Activated gamma-delta T cell (primary cell): ENCODE measurements around the gene MSN.

Experiments used
- DNase-seq: peaks from one replicate; lab custom pipeline; 2025; lab: John Stamatoyannopoulos, UW

The MSN gene

DNA sequence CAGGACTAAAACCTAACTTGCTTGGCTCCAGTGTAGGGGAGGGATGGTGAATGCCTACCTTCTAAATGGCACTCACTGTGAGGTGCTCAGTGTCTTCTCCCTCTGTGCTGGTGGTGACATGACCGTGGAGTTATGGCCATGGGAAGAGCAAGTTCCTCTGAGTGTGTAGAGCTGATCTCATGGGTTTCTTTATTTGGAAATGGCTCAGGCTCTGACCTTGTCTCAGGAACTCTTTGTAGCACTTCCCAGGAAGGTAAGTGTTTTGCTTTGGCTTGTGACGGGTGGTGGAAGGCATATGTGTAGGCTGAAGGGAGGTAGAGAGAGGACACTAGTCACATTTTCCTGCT, 6.4 kb downstream of the MSN start:
- DNase-seq = no peak

GRCh38 chrX:65674204-65674893, 6.9 kb downstream of the MSN start:
- DNase-seq = no peak

GRCh38 chrX:65677954-65678469, 10.6 kb downstream of the MSN start:
- DNase-seq = no peak

DNA sequence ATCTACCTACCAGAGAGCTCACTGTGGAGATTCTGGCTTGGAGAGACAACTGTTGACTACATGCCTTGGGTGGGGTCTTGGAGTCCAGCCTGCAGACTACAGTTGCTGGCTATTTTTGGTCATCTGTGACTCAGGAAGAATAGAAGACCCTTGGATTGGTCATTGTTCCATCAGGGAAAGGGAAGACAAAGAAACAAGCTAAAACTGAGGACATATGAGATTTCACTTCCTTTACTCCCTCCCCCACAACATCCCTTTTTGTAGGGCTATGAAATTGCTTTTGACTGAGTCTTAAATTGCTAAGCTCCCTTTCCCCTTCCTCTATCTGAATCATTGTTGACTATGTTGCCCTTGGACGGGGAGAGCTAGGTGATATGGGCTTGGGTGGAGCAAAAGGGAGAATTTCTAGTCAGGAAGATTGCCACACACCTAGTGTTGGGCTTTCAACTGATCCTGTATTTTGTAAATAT, 11.7 kb downstream of the MSN start:
- no peak for DNase-seq

DNA sequence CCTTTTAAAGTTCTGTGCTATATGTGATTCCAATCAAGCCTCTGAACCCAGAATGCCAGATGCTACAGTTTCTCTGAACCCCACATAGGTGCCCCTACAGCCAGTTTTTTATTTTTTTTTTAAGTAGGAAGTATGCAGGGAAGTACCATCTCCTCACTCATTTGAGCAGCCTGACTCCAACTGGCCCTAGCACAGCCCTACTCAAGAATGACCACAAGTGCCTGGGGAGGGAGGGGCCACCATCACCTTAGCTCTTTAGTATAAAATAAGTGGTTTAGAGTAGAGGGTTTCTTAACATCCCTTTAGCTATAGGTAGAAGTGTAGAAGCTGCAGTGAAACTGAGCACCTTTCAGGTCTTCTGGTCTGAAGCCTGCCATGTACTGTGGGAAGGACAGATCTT, 14.4 kb downstream of the MSN start:
- no peak for DNase-seq

DNA sequence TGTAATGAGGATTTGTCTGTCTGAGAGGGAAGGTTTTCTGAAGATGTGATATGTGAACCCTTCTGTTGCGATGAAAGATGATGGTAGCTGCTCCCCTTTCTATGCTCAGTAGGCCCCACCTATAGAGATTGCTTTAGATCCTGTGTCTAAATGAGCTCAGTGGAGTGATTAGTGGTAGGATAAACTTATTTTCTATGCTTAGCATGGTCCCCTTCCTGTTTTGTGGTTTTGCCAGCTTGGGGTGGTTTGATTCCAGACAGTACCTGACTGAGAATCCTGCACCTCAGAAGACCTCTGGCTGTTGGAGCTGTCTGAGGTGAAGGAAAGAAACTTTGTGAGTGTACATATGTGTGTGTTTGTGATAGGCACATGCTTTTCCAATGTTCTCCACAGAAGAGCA, 17.7 kb downstream of the MSN start:
- DNase-seq = no peak

- no peak for DNase-seq
Observed at GRCh38 chrX:65686236-65686635, 18.8 kb downstream of the MSN start.

- no peak for DNase-seq
Observed at GRCh38 chrX:65687367-65687766, 19.9 kb downstream of the MSN start.

DNA sequence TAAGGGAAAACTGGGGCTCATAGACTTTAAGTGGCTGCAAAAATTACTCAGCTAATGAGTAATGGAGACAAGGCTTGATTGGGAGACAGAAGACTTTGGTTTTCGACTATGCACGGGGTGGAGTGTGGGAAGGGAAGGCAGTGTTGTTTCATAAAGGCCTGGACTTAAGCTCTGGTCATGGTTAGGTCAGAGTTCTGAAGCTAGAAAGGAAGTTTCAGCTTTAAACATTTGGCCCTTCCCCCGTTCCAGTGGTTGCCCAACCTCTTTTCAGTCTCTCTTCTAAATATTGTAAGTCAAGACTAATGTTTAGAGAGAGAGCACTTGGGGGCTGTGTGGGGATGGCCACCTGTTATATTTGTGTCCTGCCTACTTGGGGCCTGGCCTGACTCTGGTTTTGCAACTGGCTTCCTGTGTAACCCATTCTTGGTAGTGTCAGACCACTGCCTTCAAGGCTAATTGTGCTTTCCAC, 21.0 kb downstream of the MSN start:
- DNase-seq = no peak

DNA sequence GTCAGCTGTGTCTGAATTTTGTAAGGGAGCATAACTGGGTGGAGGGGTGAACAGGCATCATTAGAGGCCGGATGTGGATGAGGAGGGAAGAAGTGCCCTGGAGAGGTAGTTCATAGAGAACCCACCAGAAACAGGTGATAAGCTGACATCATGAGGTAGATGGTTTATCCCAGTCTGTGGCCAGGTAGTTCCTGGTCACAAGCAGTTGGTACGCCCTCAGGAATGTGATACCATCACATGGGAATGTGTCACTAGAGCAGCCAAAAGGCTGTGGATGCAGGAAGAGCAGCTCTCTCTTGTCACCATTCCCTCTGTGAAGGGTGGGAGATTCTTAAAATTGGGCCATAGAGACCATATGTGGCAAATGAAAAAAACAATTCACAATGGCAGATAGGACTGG, 21.9 kb downstream of the MSN start:
- no peak for DNase-seq

GRCh38 chrX:65690057-65690855, 22.8 kb downstream of the MSN start:
- no peak for DNase-seq

GRCh38 chrX:65695849-65696449, 28.5 kb downstream of the MSN start:
- DNase-seq = no peak

- DNase-seq = no peak
Observed at GRCh38 chrX:65696613-65697012, 29.2 kb downstream of the MSN start.

DNA sequence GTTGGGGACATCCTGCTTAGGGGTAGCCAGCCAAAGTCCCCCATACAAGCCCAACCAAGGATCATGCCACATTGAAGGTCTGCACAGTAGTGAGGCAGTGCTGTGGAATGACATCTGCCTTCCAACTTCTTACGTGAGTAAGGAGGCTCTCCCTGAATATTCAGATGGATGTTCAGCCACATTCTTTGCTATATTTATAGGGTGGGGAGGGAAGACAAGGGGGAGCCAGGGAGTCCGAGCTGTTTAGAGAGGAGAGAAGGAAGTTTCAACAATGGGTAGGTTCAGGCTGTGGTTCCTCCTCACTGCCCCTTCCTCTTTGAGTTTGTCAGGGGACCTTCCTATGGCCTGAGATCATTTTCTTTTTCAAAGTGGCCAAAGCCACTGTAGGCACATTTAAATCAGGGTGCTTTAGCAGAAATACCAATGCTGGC, 29.8 kb downstream of the MSN start:
- DNase-seq = no peak

- peak; percentile 21 for DNase-seq
Observed at GRCh38 chrX:65697915-65698796, 30.7 kb downstream of the MSN start.

DNA sequence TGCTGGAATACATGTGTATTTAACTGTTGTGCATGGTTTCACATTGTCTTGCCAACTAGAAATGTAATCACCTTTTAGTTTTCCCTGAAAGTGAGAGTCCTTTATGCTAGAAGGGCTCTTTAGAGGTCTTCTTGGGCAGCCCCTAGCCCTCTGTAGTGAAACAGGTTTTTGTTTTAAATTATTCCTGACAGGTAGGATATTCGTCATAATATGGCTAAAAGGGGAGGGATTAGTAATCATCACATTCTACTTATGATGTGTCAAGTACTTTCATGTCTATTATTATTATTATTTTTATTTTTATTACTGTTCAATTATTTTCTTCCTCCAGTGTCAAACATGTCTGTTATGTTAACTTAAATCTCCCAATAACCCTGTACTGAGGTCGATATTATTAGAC, 35.5 kb downstream of the MSN start:
- DNase-seq = no peak

DNA sequence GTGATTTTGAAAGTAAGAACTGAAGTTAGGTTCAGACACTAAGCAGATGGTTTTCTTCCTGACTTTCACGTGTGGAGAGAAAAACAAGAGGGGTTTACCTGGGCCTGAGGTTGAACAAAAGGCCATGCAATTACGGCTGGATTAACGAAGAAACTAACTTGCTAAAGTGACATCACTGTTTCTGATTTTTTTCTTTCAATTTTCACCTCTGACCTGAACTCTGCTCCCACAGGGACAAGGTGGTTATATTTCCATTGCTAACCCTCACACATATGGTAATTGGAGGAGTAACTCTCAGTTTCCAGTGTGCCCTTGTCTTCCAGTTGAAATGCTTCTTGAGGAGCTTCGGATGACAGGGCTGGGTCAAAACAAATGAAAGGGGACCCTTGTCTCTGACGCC, 38.0 kb downstream of the MSN start:
- no peak for DNase-seq

GRCh38 chrX:65706041-65706828, 38.8 kb downstream of the MSN start:
- no peak for DNase-seq

DNA sequence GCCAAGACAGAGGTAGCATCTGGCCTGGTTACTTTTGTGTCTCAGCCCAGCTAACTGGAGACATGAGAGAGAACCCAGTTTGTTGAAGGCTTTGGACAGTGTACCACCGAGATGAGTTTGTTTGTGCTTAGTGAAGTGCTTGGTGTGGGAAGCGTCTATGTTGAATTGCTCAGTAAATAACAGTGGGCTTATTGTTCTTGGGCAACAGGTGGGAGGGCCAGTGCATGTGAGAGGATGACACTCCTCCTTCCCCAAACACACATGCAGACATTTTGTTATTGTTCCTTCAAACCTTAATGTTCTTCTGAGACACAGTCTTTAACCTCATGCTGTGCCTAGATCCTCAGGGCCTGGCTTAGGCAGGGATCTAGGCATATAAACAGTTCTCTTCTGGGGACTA, 39.7 kb downstream of the MSN start:
- no peak for DNase-seq

DNA sequence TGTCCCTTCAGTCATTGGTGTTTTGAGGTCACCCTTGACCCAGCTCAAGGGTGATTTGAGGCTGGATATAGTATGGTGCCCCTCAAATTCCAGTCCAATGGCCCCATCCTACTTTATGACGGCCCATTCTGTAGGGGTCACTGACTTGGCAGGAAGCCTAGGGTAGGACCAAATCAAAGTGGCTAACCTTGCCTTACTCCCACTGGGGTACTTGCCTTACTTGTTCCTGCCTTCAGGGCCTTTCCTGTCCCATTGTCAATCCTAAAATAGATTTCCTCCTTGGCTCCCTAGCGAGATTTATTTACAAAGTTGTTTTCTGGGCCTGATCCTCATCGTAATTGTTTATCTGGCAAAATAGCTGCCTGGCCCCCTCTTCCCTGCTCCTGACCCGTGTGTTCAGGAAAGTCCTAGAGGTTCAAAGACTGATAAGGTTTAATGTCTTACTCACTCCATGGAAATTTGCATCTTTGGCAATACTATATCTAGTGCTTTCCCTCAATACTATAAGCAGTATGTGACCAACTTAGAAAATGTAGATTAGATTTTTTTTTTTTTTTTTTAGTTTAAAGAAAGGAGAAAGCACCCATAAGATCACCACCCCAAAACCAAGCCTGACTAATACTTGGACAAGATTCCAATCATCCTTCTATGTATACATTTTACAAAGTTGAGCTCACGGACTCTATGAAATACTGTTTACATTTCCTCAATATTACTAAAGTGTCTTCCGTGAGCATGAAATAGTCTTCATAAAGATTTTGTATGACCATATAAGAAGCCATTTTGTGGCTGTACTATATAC, 44.8 kb downstream of the MSN start:
- DNase-seq = no peak
